Muscle layer of duodenum (tissue), 2 donors: Measurements from ENCODE around the gene HECW1.

Experiments
- H3K27ac ChIP-seq: one replicate; pipeline ENCODE4 v1.7.0; 2013; ENCODE audit warnings: mild to moderate bottlenecking, low read length
- H3K27me3 ChIP-seq: one replicate; pipeline ENCODE4 v1.7.0; 2013; ENCODE audit warnings: low read depth, mild to moderate bottlenecking, control low read depth, low read length
- H3K36me3 ChIP-seq, 2 donors: one replicate each; pipeline ENCODE4 v1.7.0; 2013; ENCODE audit warnings: low read length in 2 of 2, control low read depth in 1 of 2, mild to moderate bottlenecking in 1 of 2; ENCODE audit not compliant: insufficient read depth in 2 of 2, control insufficient read depth in 1 of 2
- H3K4me1 ChIP-seq, 2 donors: one replicate each; pipeline ENCODE4 v1.7.0; 2013; ENCODE audit warnings: low read length in 2 of 2, mild to moderate bottlenecking in 2 of 2, control low read depth in 1 of 2, moderate library complexity in 1 of 2; ENCODE audit not compliant: insufficient read depth in 2 of 2, control insufficient read depth in 1 of 2
- H3K4me3 ChIP-seq, 2 donors: one replicate each; pipeline ENCODE4 v1.7.0; 2013; ENCODE audit warnings: low read length in 2 of 2, low read depth in 1 of 2, mild to moderate bottlenecking in 1 of 2
- H3K9me3 ChIP-seq, 2 donors: one replicate each; pipeline ENCODE4 v1.7.0; 2013; ENCODE audit warnings: low read length in 2 of 2, control low read depth in 1 of 2, mild to moderate bottlenecking in 1 of 2; ENCODE audit not compliant: control insufficient read depth in 1 of 2
- donor health status: healthy.

Gene HECW1

GRCh38 chr7:43536773-43537172, 424.3 kb downstream of the HECW1 start:
- H3K27ac ChIP-seq = no peak overlapping the region
- no peaks in the 10 kb centered on the region for H3K36me3 ChIP-seq
- no peaks in the 10 kb centered on the region for H3K9me3 ChIP-seq
- H3K27me3 ChIP-seq = no peaks in the 10 kb centered on the region
- peaks cover 0 to 9% of the 10 kb centered on the region in 2 donors for H3K4me1 ChIP-seq
- H3K4me3 ChIP-seq = no peak overlapping the region

GRCh38 chr7:43537765-43538403, 425.4 kb downstream of the HECW1 start:
- Histone ChIP-seq H3K27ac (no peak overlapping the region), H3K36me3 (no peaks in the 10 kb centered on the region), H3K9me3 (no peaks in the 10 kb centered on the region), H3K4me3 (no peak overlapping the region), H3K4me1 (peaks cover 0 to 9% of the 10 kb centered on the region in 2 donors), H3K27me3 (no peaks in the 10 kb centered on the region)

GRCh38 chr7:43538404-43538771, 425.9 kb downstream of the HECW1 start:
- Histone ChIP-seq H3K27ac (no peak overlapping the region), H3K27me3 (no peaks in the 10 kb centered on the region), H3K36me3 (no peaks in the 10 kb centered on the region), H3K9me3 (no peaks in the 10 kb centered on the region), H3K4me3 (no peak overlapping the region), H3K4me1 (peaks cover 0 to 9% of the 10 kb centered on the region in 2 donors)

- Histone ChIP-seq H3K4me1 (peaks cover 0 to 9% of the 10 kb centered on the region in 2 donors), H3K27me3 (no peaks in the 10 kb centered on the region), H3K36me3 (no peaks in the 10 kb centered on the region), H3K27ac (no peak overlapping the region), H3K9me3 (no peaks in the 10 kb centered on the region), H3K4me3 (no peak overlapping the region)
Observed at GRCh38 chr7:43540471-43540870, 428.0 kb downstream of the HECW1 start.

GRCh38 chr7:43542716-43543115, 430.3 kb downstream of the HECW1 start:
- Histone ChIP-seq H3K9me3 (peaks cover 0 to 8% of the 10 kb centered on the region in 2 donors), H3K27ac (no peak overlapping the region), H3K4me3 (no peak overlapping the region), H3K36me3 (no peaks in the 10 kb centered on the region), H3K27me3 (no peaks in the 10 kb centered on the region), H3K4me1 (peaks cover 0 to 8% of the 10 kb centered on the region in 2 donors)

- Histone ChIP-seq H3K36me3 (no peaks in the 10 kb centered on the region), H3K4me3 (no peak overlapping the region), H3K27me3 (no peaks in the 10 kb centered on the region), H3K9me3 (peaks cover 0 to 8% of the 10 kb centered on the region in 2 donors), H3K27ac (no peak overlapping the region), H3K4me1 (no peaks in the 10 kb centered on the region)
Observed at GRCh38 chr7:43546231-43546630, 433.8 kb downstream of the HECW1 start.

GRCh38 chr7:43550427-43550826, 438.0 kb downstream of the HECW1 start:
- Histone ChIP-seq H3K27ac (no peak overlapping the region), H3K4me1 (peaks cover 0 to 6% of the 10 kb centered on the region in 2 donors), H3K9me3 (peaks cover 0 to 8% of the 10 kb centered on the region in 2 donors), H3K36me3 (no peaks in the 10 kb centered on the region), H3K27me3 (no peaks in the 10 kb centered on the region), H3K4me3 (no peak overlapping the region)

- Histone ChIP-seq H3K27ac (no peak overlapping the region), H3K27me3 (no peaks in the 10 kb centered on the region), H3K9me3 (no peaks in the 10 kb centered on the region), H3K4me1 (peaks cover 0 to 6% of the 10 kb centered on the region in 2 donors), H3K4me3 (no peak overlapping the region), H3K36me3 (no peaks in the 10 kb centered on the region)
Observed at GRCh38 chr7:43552122-43552521, 439.7 kb downstream of the HECW1 start.

GRCh38 chr7:43553999-43554398, 441.6 kb downstream of the HECW1 start:
- H3K36me3 ChIP-seq = no peaks in the 10 kb centered on the region
- peaks cover 0 to 6% of the 10 kb centered on the region in 2 donors for H3K4me1 ChIP-seq
- H3K27me3 ChIP-seq = no peaks in the 10 kb centered on the region
- no peak overlapping the region for H3K27ac ChIP-seq
- H3K9me3 ChIP-seq = no peaks in the 10 kb centered on the region
- no peak overlapping the region for H3K4me3 ChIP-seq

- Histone ChIP-seq H3K36me3 (no peaks in the 10 kb centered on the region), H3K27ac (no peak overlapping the region), H3K9me3 (no peaks in the 10 kb centered on the region), H3K27me3 (no peaks in the 10 kb centered on the region), H3K4me3 (no peak overlapping the region), H3K4me1 (peaks cover 0 to 6% of the 10 kb centered on the region in 2 donors)
Observed at GRCh38 chr7:43554423-43554822, 442.0 kb downstream of the HECW1 start.

- H3K27ac ChIP-seq = no peak overlapping the region
- peaks cover 0 to 6% of the 10 kb centered on the region in 2 donors for H3K4me1 ChIP-seq
- no peaks in the 10 kb centered on the region for H3K36me3 ChIP-seq
- no peak overlapping the region for H3K4me3 ChIP-seq
- no peaks in the 10 kb centered on the region for H3K27me3 ChIP-seq
- H3K9me3 ChIP-seq = no peaks in the 10 kb centered on the region
Observed at GRCh38 chr7:43557831-43558495, 445.5 kb downstream of the HECW1 start.
